ENCODE results near the gene LRRC8E.

DNA sequence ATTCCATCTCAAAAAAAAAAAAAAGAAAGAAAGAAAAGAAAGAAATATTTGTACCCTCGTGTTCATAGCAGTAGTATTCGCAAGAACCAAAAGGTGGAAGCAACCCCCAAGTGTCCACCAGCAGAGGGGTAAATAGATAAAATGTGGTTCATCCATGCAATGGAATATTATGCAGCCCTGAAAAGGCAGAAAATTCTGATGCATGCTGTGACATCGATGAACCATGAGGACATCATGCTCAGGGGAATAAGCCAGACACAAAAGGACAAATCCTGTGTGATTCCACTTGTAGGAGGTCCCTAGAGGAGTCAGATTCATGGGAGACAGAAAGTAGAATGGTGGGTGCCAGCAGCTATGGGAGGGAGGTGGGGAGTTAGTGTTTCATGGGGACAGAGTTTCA lies 6.4 kb upstream of the LRRC8E start:
- TF ChIP-seq, protein P1, sequence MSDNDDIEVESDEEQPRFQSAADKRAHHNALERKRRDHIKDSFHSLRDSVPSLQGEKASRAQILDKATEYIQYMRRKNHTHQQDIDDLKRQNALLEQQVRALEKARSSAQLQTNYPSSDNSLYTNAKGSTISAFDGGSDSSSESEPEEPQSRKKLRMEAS (IDR thresholded peaks at IDR 0.05; ENCODE audit: low read depth, low read length): no peak
- no peak for TF ChIP-seq RAD21 (IDR thresholded peaks at IDR 0.05; ENCODE audit: insufficient read depth, low read depth, low read length)
- TF ChIP-seq ZNF274 (IDR thresholded peaks at IDR 0.05; ENCODE audit: insufficient read depth, insufficient read length): no peak
- TF ChIP-seq CBFB (IDR thresholded peaks at IDR 0.05; ENCODE audit: low read depth): no peak
